Raji (cell line): ENCODE results near the gene UBE2E1.

ENCODE experiments used
- POLR2A ChIP-seq: IDR thresholded peaks from 2 replicates; pipeline ENCODE4 v1.6.1; 2011; ENCODE audit warnings: low read depth, low read length, control low read depth; ENCODE audit not compliant: insufficient read depth

Gene UBE2E1

GRCh38 chr3:23932571-23932970 is 126.8 kb downstream of the UBE2E1 start:
- TF ChIP-seq POLR2A: no peak

DNA sequence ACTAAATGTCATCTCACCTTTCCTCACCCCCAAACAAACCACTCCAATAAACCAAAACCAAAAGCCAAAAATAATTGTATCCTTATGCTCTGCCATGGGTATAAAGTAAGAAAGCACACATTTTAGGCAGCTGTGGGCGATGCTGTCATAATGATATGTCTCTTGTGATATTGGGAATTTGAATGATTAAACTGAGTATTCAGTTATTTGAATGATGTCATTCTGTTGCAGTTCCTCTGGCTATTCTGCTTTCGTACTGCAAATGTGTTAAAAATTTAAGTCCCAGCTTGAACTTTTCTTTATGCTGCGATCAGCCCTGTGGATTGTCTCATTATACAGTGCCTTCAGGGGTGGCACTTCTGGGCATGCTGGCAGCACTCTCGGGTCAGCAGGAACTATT is 128.5 kb downstream of the UBE2E1 start:
- no peak for TF ChIP-seq POLR2A

GRCh38 chr3:23937296-23937695 is 131.5 kb downstream of the UBE2E1 start:
- TF ChIP-seq POLR2A: no peak

DNA sequence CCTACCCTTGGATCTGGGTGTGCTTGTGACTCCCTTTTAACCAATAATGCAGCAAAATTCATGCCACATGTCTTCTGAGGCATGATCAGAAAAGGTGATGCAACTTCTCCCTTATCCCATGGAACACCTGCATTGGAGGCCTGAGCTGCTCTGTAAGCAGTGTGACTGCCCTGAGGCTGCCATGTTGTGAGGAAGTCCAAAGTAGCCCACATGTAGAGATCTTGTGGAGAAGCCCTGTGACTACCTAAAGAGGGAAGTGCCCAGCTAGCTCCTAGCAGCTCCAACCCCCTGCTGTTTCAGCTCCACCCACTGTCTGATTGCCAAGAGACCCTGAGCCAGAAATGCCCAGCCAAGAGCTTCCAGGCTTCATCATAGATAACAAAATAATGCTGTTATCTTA is 132.9 kb downstream of the UBE2E1 start:
- no peak for TF ChIP-seq POLR2A

DNA sequence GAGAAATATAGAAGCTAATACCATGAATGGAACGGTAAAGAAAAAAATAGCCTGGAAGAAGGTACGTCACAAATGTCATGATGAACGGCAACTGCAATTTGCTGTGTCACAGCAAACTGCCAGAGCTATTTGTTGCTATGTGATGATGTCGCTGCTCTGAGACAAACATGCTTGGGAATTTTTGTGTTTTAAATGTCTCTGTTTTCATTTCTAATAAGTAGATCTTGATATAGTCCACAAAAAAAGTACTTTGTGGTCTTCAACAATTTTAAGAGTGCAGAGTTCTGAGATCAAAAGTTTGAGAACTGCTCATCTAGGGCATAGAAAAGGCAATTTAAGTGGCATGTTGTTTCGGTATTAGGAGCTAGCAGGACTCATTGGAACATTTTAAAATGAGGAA is 135.0 kb downstream of the UBE2E1 start:
- no peak for TF ChIP-seq POLR2A
